SK-N-SH (cell line): ENCODE measurements around the gene MCTP1. TPM values are rescaled to one million over a fixed set of nuclear protein-coding genes. Genes with fewer than 3 reads are reported as not detected.

Source experiments
- CTCF ChIA-PET: fragments of 300-600, 350-600 bp; formaldehyde crosslinking; extraction: SDS; loops from one replicate; lab custom pipeline; 2021; lab: Yijun Ruan, JAX
- POLR2A ChIA-PET: fragments of 350-600 bp; sonication (Branson Sonifier 250); formaldehyde crosslinking; extraction: SDS; loops from one replicate; lab custom pipeline; 2020; ENCODE audit warnings: antibody characterized with exemption, inconsistent platforms; lab: Yijun Ruan, JAX
- DNase-seq: peaks from one replicate; pipeline ENCODE4 v3.0.0; 2012
- H2AFZ ChIP-seq: fragments of 200-600 bp; sonication (generic); 2 replicates; pipeline ENCODE4 v1.8.1; 2016; ENCODE audit warnings: antibody characterized with exemption, mild to moderate bottlenecking, low read depth
- H3F3A ChIP-seq: fragments of 200-600 bp; sonication (generic); replicated peaks from 2 replicates; pipeline ENCODE3; 2016; ENCODE audit warnings: antibody characterized with exemption, mild to moderate bottlenecking; ENCODE audit not compliant: insufficient read depth
- H3K27ac ChIP-seq, 2 experiments: fragments of 200-500 bp in 1 of 2; fragments of 200-600 bp in 1 of 2; sonication (Bioruptor generic) in 1 of 2; sonication (generic), shearing (Covaris generic) in 1 of 2; 2 replicates each; pipeline versions ENCODE4 v1.5.1 to v1.6.1; 2014 to 2016; ENCODE audit warnings: low read depth in 2 of 2, inconsistent platforms in 1 of 2, low read length in 1 of 2, mild to moderate bottlenecking in 1 of 2, mixed read lengths in 1 of 2
- H3K27me3 ChIP-seq: fragments of 200-600 bp; sonication (generic), shearing (Covaris generic); 2 replicates; pipeline ENCODE4 v1.6.1; 2016; ENCODE audit warnings: mixed run types; ENCODE audit not compliant: insufficient read depth
- H3K36me3 ChIP-seq, 2 experiments: fragments of 200-500 bp in 1 of 2; fragments of 200-600 bp in 1 of 2; sonication (Bioruptor generic) in 1 of 2; sonication (generic) in 1 of 2; replicated peaks in 1 of 2; 2 replicates each; pipeline versions ENCODE3 to v1.5.1; 2014 to 2016; ENCODE audit warnings: low read length in 1 of 2, mild to moderate bottlenecking in 1 of 2; ENCODE audit not compliant: insufficient read depth in 2 of 2, control insufficient read depth in 1 of 2
- H3K4me1 ChIP-seq, 2 experiments: fragments of 200-500 bp in 1 of 2; fragments of 200-600 bp in 1 of 2; sonication (Bioruptor generic) in 1 of 2; sonication (generic), shearing (Covaris generic) in 1 of 2; 2 replicates each; pipeline versions ENCODE4 v1.5.1 to v1.6.1; 2014 to 2016; ENCODE audit warnings: low read depth in 1 of 2, low read length in 1 of 2, mixed run types in 1 of 2; ENCODE audit not compliant: insufficient read depth in 2 of 2, control insufficient read depth in 1 of 2
- H3K4me2 ChIP-seq: fragments of 200-600 bp; sonication (generic), shearing (Covaris generic); 2 replicates; pipeline ENCODE4 v1.6.1; 2017; ENCODE audit warnings: mixed run types
- H3K4me3 ChIP-seq, 2 experiments: fragments of 200-500 bp in 1 of 2; fragments of 200-600 bp in 1 of 2; sonication (Bioruptor generic) in 1 of 2; sonication (generic), shearing (Covaris generic) in 1 of 2; 2 replicates each; pipeline versions ENCODE4 v1.5.1 to v1.8.1; 2014 to 2016; ENCODE audit warnings: low read depth in 2 of 2, inconsistent platforms in 1 of 2, low read length in 1 of 2, mild to moderate bottlenecking in 1 of 2, mixed read lengths in 1 of 2, moderate library complexity in 1 of 2
- H3K79me2 ChIP-seq: fragments of 200-600 bp; sonication (generic); 2 replicates; pipeline ENCODE4 v1.8.1; 2017; ENCODE audit warnings: mild to moderate bottlenecking; ENCODE audit not compliant: insufficient read depth
- H3K9ac ChIP-seq: fragments of 200-600 bp; sonication (generic); 2 replicates; pipeline ENCODE4 v1.6.1; 2017; ENCODE audit warnings: mixed run types
- H3K9me2 ChIP-seq: fragments of 200-600 bp; sonication (generic); 2 replicates; pipeline ENCODE4 v1.6.1; 2017; ENCODE audit warnings: mixed run types
- H3K9me3 ChIP-seq: fragments of 200-600 bp; sonication (generic); 2 replicates; pipeline ENCODE4 v1.6.1; 2017; ENCODE audit warnings: mixed run types, mild to moderate bottlenecking, moderate library complexity
- H4K20me1 ChIP-seq: fragments of 200-600 bp; sonication (generic); 2 replicates; pipeline ENCODE4 v1.6.1; 2017; ENCODE audit warnings: mild to moderate bottlenecking, mixed run types; ENCODE audit not compliant: insufficient read depth
- CHD2 ChIP-seq: fragments of 150-350 bp; IDR thresholded peaks from 2 replicates; pipeline ENCODE4 v1.6.1; 2018; ENCODE audit warnings: low read length; ENCODE audit not compliant: partially characterized antibody
- ELF1 ChIP-seq: IDR thresholded peaks from 2 replicates; pipeline ENCODE4 v1.4.0; 2012
- FOSL2 ChIP-seq: IDR thresholded peaks from 2 replicates; pipeline ENCODE4 v1.4.0; 2012; ENCODE audit warnings: low read depth, mild to moderate bottlenecking, moderate library complexity, borderline replicate concordance
- GABPA ChIP-seq: IDR thresholded peaks from 2 replicates; pipeline ENCODE4 v1.4.0; 2012; ENCODE audit warnings: low read depth, mild to moderate bottlenecking
- MXI1 ChIP-seq: IDR thresholded peaks from 2 replicates; pipeline ENCODE4 v1.6.1; 2012; ENCODE audit warnings: mild to moderate bottlenecking, low read depth, low read length, improper control_type of control experiment
- SIN3A ChIP-seq: IDR thresholded peaks from 2 replicates; pipeline ENCODE4 v1.6.1; 2012; ENCODE audit warnings: low read depth, mild to moderate bottlenecking, low read length, moderate library complexity, borderline replicate concordance
- SMC3 ChIP-seq: IDR thresholded peaks from 2 replicates; pipeline ENCODE4 v1.6.1; 2012; ENCODE audit warnings: low read depth, low read length, improper control_type of control experiment
- YY1 ChIP-seq: IDR thresholded peaks from 2 replicates; pipeline ENCODE4 v1.4.0; 2012; ENCODE audit warnings: low read depth, mild to moderate bottlenecking
- WGBS: methylation state at CpG from one replicate; pipeline ENCODE4 v1.1.6; 2017; ENCODE audit warnings: low lambda C conversion rate; 5-methylcytosine and 5-hydroxymethylcytosine counted together
- polyA plus RNA-seq, 3 experiments: library from polyadenylated mRNA; depleted of rRNA; stranded (reverse); fragments of >200 nt; gene quantifications; 2 replicates each; pipeline ENCODE4 v1.2.3, GENCODE V29; 2012
- TF ChIP-seq, protein P1 (sequence below): IDR thresholded peaks from 2 replicates; pipeline ENCODE4 v1.6.1; 2012; ENCODE audit warnings: mild to moderate bottlenecking, low read depth, low read length, moderate library complexity
- TF ChIP-seq, protein P2 (sequence below): fragments of 150-350 bp; IDR thresholded peaks from 2 replicates; pipeline ENCODE4 v1.6.1; 2016; ENCODE audit warnings: mild to moderate bottlenecking, low read depth, low read length
- TF ChIP-seq, protein P3 (sequence below): IDR thresholded peaks from 2 replicates; pipeline ENCODE4; 2012
- TF ChIP-seq, protein P4 (sequence below): fragments of 200-600 bp; sonication (generic); IDR thresholded peaks from 2 replicates; pipeline ENCODE4 v1.6.1; 2017; ENCODE audit warnings: antibody characterized with exemption, mild to moderate bottlenecking, moderate library complexity
- TF ChIP-seq, protein P5 (sequence below): fragments of 150-350 bp; IDR thresholded peaks from 2 replicates; pipeline ENCODE4 v1.6.1; 2017; ENCODE audit warnings: antibody characterized with exemption, low read length, low read depth, borderline replicate concordance
- TF ChIP-seq, protein P6 (sequence below): IDR thresholded peaks from 2 replicates; pipeline ENCODE4 v1.4.0; 2012; ENCODE audit warnings: low read depth

The MCTP1 gene
- polyA plus RNA-seq, 1 of the 3 experiments (the other 2 are of a cell fraction) = 0.53 TPM

DNA sequence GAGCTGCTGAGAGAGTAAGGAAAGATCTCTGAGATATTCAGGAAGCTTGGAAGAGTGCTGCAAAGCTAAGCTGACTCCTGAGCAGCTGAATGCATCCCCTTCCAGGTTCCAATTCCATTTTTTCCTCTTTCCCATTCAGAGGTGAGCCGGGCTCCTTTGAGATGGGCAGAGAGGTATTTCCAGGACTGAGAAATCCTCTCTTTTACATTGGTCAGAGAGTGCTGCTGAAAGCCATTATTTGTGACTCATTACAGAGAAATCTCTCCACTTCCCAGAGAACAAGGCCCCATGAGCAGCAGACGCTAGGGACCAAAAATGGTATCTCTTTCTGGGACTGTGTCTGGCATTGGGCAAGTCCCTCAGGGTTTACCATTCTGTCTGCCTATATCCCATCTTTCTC lies 3.7 kb downstream of the MCTP1 start:
- no peak overlapping the region for H2AFZ ChIP-seq
- H3K4me3 ChIP-seq = no peak overlapping the region
- H3K9ac ChIP-seq = no peak overlapping the region
- H3K9me2 ChIP-seq = no peaks in the 10 kb centered on the region
- no peaks in the 10 kb centered on the region for H3K79me2 ChIP-seq
- H4K20me1 ChIP-seq = no peaks in the 10 kb centered on the region
- no peaks in the 10 kb centered on the region for H3K36me3 ChIP-seq
- no peak overlapping the region for H3K27ac ChIP-seq
- no peak for DNase-seq
- POLR2A ChIA-PET = no interaction called here
- peaks cover 6% of the 10 kb centered on the region in 2 experiments; a peak in 2 of 4 replicates for H3K4me1 ChIP-seq
- TF ChIP-seq, protein P1, sequence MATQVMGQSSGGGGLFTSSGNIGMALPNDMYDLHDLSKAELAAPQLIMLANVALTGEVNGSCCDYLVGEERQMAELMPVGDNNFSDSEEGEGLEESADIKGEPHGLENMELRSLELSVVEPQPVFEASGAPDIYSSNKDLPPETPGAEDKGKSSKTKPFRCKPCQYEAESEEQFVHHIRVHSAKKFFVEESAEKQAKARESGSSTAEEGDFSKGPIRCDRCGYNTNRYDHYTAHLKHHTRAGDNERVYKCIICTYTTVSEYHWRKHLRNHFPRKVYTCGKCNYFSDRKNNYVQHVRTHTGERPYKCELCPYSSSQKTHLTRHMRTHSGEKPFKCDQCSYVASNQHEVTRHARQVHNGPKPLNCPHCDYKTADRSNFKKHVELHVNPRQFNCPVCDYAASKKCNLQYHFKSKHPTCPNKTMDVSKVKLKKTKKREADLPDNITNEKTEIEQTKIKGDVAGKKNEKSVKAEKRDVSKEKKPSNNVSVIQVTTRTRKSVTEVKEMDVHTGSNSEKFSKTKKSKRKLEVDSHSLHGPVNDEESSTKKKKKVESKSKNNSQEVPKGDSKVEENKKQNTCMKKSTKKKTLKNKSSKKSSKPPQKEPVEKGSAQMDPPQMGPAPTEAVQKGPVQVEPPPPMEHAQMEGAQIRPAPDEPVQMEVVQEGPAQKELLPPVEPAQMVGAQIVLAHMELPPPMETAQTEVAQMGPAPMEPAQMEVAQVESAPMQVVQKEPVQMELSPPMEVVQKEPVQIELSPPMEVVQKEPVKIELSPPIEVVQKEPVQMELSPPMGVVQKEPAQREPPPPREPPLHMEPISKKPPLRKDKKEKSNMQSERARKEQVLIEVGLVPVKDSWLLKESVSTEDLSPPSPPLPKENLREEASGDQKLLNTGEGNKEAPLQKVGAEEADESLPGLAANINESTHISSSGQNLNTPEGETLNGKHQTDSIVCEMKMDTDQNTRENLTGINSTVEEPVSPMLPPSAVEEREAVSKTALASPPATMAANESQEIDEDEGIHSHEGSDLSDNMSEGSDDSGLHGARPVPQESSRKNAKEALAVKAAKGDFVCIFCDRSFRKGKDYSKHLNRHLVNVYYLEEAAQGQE = no peak
- TF ChIP-seq GABPA = no peak
- TF ChIP-seq FOSL2 = 0 out of 2 replicates have a peak, but pooled peaks have one; percentile 8
- TF ChIP-seq, protein P2, sequence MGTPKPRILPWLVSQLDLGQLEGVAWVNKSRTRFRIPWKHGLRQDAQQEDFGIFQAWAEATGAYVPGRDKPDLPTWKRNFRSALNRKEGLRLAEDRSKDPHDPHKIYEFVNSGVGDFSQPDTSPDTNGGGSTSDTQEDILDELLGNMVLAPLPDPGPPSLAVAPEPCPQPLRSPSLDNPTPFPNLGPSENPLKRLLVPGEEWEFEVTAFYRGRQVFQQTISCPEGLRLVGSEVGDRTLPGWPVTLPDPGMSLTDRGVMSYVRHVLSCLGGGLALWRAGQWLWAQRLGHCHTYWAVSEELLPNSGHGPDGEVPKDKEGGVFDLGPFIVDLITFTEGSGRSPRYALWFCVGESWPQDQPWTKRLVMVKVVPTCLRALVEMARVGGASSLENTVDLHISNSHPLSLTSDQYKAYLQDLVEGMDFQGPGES = no peak
- TF ChIP-seq SMC3 = no peak
- no peak overlapping the region for H3K4me2 ChIP-seq
- no peaks in the 10 kb centered on the region for H3K9me3 ChIP-seq
- peaks cover 43% of the 10 kb centered on the region for H3K27me3 ChIP-seq
- CTCF ChIA-PET = interaction anchor here (1.8 kb wide), 1 partner anchor 18 kb away, joined by 7 read pairs; no protein-coding TSS in a partner anchor
- WGBS = 0% methylated on average over 2 of the region's 2 CpGs
- no peaks in the 10 kb centered on the region for H3F3A ChIP-seq

DNA sequence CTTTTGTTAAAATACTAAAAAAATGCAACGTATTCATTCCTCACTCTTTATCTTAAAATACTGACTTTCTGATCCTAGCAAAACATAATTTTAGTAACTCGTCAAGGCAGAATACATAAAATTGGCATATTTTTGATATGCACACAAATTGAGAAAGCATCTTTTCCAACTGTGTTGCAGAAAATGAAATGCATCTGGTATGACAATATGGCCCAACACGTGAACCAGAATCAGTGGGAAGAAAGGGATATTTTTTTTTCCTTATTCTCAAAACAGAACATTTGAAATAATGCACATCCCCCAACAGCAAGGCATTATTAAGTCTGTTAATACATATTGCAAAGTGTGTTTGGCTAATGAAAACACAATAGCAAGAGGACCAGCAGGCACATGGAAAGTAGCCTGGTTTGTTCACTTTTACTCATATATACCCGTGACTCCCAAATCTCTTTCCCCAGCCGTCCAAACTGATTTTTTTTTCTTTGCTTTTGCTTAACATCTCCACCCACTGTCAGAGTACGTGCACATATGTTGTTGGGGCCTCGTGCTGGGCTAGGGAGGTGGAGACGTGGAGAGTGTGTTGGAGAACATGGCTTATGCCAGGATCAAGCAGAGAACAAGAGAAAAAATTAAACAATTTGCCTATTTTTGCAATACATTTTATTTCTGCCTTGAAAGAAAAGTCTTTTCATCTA lies 4.3 kb downstream of the MCTP1 start:
- Histone ChIP-seq H3F3A (no peaks in the 10 kb centered on the region), H3K9me3 (no peaks in the 10 kb centered on the region), H3K9ac (no peak overlapping the region), H2AFZ (no peak overlapping the region), H3K9me2 (no peaks in the 10 kb centered on the region), H3K27me3 (peaks cover 36% of the 10 kb centered on the region), H3K36me3 (no peaks in the 10 kb centered on the region), H3K4me1 (peaks cover 6% of the 10 kb centered on the region in 2 experiments; a peak in 2 of 4 replicates), H3K27ac (no peak overlapping the region), H3K79me2 (no peaks in the 10 kb centered on the region), H4K20me1 (no peaks in the 10 kb centered on the region), H3K4me3 (no peak overlapping the region), H3K4me2 (no peak overlapping the region)
- TF ChIP-seq MXI1 (no peak), GABPA (no peak), SMC3 (no peak), SIN3A (no peak), YY1 (no peak), CHD2 (no peak), ELF1 (no peak)
- TF ChIP-seq, protein P3, sequence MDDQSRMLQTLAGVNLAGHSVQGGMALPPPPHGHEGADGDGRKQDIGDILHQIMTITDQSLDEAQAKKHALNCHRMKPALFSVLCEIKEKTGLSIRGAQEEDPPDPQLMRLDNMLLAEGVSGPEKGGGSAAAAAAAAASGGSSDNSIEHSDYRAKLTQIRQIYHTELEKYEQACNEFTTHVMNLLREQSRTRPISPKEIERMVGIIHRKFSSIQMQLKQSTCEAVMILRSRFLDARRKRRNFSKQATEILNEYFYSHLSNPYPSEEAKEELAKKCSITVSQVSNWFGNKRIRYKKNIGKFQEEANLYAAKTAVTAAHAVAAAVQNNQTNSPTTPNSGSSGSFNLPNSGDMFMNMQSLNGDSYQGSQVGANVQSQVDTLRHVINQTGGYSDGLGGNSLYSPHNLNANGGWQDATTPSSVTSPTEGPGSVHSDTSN = no peak
- TF ChIP-seq, protein P4, sequence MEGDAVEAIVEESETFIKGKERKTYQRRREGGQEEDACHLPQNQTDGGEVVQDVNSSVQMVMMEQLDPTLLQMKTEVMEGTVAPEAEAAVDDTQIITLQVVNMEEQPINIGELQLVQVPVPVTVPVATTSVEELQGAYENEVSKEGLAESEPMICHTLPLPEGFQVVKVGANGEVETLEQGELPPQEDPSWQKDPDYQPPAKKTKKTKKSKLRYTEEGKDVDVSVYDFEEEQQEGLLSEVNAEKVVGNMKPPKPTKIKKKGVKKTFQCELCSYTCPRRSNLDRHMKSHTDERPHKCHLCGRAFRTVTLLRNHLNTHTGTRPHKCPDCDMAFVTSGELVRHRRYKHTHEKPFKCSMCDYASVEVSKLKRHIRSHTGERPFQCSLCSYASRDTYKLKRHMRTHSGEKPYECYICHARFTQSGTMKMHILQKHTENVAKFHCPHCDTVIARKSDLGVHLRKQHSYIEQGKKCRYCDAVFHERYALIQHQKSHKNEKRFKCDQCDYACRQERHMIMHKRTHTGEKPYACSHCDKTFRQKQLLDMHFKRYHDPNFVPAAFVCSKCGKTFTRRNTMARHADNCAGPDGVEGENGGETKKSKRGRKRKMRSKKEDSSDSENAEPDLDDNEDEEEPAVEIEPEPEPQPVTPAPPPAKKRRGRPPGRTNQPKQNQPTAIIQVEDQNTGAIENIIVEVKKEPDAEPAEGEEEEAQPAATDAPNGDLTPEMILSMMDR = no peak
- TF ChIP-seq, protein P5, sequence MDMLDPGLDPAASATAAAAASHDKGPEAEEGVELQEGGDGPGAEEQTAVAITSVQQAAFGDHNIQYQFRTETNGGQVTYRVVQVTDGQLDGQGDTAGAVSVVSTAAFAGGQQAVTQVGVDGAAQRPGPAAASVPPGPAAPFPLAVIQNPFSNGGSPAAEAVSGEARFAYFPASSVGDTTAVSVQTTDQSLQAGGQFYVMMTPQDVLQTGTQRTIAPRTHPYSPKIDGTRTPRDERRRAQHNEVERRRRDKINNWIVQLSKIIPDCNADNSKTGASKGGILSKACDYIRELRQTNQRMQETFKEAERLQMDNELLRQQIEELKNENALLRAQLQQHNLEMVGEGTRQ = no peak
- TF ChIP-seq, protein P6, sequence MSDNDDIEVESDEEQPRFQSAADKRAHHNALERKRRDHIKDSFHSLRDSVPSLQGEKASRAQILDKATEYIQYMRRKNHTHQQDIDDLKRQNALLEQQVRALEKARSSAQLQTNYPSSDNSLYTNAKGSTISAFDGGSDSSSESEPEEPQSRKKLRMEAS = no peak
- ChIA-PET CTCF (interaction anchor here (1.4 to 1.8 kb wide), 2 partner anchors 18 to 312 kb away, joined by 3 to 7 read pairs; no protein-coding TSS in a partner anchor), POLR2A (no interaction called here)
- 11% methylated on average over 8 of the region's 8 CpGs for WGBS
- DNase-seq = no peak
